GM19023 (cell line): ENCODE measurements around the gene RAB40A.
"Not testable (repeated sequence)": the region's sequence is repeated elsewhere in the genome, so short reads cannot be mapped to it uniquely, and the experiment has no call there.

Source experiments
- ATAC-seq: cut with Tn5 transposase; IDR thresholded peaks from one replicate; pipeline ENCODE4 v1.9.1; 2021; ENCODE audit warnings: mild to moderate bottlenecking, moderate library complexity; ENCODE audit not compliant: unreplicated experiment

The RAB40A gene

GRCh38 chrX:103524747-103525146 lies 5.5 kb upstream of the RAB40A start:
- no peak for ATAC-seq

- no peak for ATAC-seq
These were observed 4.3 kb upstream of the RAB40A start for GRCh38 chrX:103523605-103524004.

DNA sequence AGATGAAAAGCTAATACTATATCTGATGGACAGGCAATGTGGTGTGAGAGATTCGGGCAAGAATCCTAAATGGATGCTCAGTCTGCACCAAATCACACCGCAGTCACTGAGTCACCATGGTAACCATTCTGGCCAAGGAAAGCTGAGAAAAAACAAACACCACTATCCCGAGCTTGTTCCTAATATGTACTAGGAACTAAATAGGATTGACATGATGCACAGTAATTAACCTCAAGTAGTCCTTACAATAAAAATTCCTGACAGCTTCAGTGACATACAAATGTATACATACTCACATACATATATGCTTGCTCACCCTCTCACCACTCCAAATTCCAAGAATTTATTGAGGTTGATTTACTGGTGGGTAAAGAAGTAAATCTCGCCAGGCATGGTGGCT lies 1.1 kb upstream of the RAB40A start:
- no peak for ATAC-seq

GRCh38 chrX:103518571-103518970 lies 718 bp downstream of the RAB40A start:
- no peak for ATAC-seq

- no peak for ATAC-seq
These were observed 2.0 kb downstream of the RAB40A start for GRCh38 chrX:103517246-103517645.

DNA sequence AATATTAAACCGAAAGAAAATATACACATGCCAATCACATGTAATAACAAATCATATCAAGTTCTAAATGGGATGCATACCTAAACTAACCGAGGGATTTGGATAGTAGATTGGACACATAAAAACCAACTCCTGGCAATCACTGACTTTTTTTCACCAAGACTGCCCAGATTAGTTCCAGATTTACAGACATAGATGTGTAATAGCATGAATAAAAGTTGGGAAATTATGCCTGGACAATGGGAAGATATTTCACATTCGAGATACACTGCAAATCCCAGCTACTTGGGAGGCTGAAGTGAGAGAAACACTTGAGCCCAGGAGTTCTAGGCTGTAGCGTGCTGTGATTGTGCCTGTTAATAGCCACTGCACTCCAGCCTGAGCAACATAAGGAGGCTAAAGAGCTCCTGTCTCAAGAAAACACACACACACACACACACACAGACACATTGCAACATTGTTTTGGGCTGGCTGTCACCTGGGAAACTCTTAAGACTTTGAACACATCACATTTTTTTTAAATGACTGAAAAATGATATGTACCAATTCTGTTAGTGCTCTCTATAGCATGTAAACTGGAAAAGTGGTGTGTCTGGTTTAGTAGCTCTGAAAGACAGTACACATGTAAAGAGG lies 5.7 kb downstream of the RAB40A start:
- no peak for ATAC-seq

GRCh38 chrX:103513067-103513466 lies 6.2 kb downstream of the RAB40A start:
- no peak for ATAC-seq

GRCh38 chrX:103510031-103510430 lies 9.3 kb downstream of the RAB40A start:
- no peak for ATAC-seq

DNA sequence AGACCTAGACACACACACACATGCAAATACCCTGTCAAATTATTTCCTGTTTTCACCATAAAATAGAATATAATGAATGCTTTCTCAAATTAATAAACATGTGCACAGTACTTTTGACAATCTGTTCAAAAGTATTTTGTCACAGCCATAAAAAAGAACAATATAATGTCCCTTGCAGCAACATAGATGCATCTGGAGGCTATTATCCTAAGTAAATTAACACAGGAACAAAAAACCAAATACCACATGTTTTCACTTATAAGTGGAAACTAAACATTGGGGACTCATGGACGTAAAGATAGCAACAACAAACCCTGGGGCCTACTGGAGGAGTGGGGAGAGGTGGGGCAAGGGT lies 15.5 kb downstream of the RAB40A start:
- ATAC-seq: no peak

DNA sequence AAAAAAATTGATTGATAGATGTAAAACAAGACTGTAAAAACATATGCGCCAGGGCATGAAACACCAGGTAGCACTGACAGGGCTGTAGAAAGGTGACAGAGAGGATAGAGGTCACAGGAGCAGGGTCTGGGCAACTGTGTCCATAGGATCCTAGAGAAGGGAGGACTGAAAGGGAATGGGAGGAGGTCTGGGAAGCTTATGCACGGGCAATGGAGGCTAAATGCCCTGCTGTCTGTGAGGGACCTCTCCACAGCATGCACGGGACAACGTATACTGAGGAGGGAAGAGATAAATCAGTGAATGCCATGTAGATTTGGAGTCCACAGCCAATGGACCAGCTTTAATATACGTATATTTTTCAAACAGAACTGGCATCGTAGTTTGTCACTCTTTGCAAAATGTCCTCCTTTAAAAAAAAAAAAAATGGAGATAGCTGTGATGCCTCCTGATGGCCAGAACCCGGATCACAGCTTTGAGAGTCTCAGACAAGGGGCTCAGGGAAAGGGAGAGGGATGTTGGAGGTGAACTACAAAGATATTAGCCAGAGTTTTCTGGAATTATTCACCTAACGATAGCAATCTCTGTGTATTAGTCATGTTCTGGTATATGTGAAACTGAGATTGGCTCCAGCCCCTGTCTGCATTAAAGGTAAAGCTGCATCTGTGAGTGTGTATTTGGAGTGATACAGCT lies 16.0 kb downstream of the RAB40A start:
- no peak for ATAC-seq

GRCh38 chrX:103498786-103499185 lies 20.5 kb downstream of the RAB40A start:
- no peak for ATAC-seq

DNA sequence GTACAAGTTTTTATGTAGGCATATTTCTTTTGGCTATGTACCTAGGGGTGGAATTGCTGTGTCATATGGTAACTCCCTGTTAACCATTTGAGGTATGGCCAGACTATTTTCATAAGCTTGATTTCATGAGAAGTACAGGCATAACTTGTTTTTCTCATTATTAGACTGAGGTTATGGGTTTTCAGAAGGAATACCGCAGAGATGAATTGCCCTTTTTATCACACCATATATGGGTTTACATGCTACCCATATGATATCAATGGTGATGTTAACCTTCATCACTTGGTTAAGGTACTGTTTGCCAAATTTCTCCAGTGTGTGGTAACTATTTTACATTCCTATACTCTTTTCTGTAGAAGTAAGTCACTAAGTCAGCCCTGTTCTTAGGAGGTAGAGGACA lies 23.5 kb downstream of the RAB40A start:
- ATAC-seq: no peak

DNA sequence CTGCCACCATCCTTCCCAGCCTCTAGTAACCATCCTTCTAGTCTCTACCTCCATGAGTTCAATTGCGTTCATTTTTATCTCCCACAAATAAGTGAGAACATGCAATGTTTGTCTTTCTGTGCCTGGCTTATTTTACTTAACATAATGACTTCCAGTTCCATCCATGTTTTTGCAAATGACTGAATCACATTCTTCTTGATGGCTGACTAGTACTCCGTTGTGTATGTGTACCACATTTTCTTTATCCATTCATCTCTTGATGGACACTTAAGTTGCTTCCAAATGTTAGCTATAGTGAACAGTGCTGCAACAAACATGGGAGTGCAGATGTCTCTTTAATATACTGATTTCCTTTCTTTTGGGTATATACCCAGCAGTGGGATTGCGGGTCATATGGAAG lies 25.7 kb downstream of the RAB40A start:
- not testable (repeated sequence) for ATAC-seq

- not testable (repeated sequence) for ATAC-seq
These were observed 29.6 kb downstream of the RAB40A start for GRCh38 chrX:103489733-103490132.

DNA sequence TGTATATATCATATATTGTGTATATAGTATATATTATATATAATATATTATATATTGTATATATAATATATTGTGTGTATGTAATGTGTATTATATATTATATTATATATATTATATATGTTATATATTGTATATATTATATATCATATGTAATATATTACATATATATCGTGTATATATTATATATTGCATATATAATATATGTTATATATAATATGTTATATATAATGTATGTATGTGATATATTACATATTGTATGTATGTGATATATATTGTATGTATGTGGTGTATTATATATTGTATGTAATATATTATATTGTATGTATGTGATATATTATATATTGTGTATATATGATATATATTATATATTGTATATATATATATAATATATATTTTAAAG lies 30.5 kb downstream of the RAB40A start:
- no peak for ATAC-seq

DNA sequence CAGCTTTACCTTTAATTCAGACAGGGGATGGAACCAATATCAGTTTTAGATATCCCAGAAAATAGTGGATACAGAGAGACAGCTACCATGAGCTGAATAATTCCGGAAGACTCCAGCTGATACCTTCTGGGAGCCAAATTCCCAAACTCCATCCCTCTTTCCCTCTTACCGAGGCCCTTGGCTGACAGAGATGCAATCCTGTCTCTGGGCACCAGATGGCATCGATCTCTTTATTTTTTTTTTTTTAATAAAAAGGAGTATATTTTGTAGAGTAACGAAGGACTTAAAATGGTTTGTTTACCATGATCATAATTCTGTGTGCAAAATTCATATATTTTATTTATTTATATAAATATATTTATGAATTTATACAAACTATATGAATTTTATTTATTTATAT lies 31.0 kb downstream of the RAB40A start:
- no peak for ATAC-seq

GRCh38 chrX:103483720-103484119 lies 35.6 kb downstream of the RAB40A start:
- ATAC-seq: no peak

- ATAC-seq: no peak
These were observed 38.8 kb downstream of the RAB40A start for GRCh38 chrX:103480526-103480925.

GRCh38 chrX:103477496-103477895 lies 41.8 kb downstream of the RAB40A start:
- no peak for ATAC-seq

DNA sequence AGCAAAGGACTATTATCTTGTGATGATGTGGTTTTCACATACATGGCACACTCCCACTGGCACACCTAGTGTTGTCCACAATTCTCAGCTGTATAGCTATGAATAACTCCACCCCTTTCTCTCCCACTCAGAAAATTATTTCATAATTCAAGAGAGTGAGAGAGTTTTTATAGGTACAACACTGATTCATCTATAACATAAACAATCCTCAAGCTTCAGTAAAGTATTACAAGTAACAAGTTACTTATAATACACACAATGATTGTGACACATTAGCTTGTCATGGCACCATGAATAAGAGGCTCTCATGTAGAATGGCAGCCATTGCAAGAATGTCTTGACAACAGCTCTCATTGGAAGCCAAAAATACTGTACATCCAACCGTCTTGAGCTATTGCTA lies 43.9 kb downstream of the RAB40A start:
- no peak for ATAC-seq

- ATAC-seq: not testable (repeated sequence)
These were observed 49.3 kb downstream of the RAB40A start for GRCh38 chrX:103469977-103470376.

DNA sequence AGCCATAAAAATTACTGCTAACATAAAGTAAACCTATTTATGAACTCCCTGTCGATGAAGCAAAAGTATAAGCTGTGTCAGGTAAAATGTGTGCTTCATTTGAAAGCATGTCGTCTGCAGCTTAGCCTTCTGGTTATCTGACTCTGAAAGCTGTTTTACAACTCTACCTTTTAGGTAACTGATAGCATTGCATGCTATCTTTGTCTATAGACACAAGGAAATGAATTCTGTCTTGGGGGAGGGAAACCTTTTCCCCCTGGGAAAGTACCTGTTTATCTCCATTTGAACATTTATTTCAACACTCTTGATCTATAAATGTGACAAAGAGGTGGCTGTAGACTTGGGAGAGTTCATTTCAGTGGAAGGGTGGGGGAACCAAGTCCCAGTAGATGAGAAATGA lies 51.4 kb downstream of the RAB40A start:
- no peak for ATAC-seq

DNA sequence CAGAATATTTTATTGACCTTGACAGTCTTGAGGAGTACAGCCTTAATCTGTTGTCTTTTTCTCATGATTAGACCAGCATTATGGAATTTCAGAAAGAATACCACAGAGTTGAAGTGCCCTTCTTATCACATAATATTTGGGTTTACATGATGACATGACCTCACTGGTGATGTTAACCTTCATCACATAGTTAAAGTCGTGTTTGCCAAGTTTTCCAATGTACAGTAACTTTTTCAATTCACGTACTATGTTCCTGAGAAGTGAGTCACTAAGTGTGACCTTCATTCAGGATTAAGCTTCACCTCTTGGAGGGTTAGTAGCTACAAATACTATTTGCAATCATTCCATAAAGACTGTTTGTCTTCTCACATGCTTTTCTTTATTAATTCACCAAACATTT lies 52.1 kb downstream of the RAB40A start:
- ATAC-seq: no peak
